SK-N-DZ (cell line): Measurements from ENCODE around the gene SAMHD1.
"Not testable (repeated sequence)": the region's sequence is repeated elsewhere in the genome, so short reads cannot be mapped to it uniquely, and the experiment has no call there.

Experiments
- DNase-seq: peaks from one replicate; pipeline ENCODE4 v3.0.0-alpha.2; 2015; ENCODE audit warnings: low spot score

SAMHD1 gene

GRCh38 chr20:36916199-36916598 lies 35.3 kb downstream of the SAMHD1 start:
- no peak for DNase-seq

DNA sequence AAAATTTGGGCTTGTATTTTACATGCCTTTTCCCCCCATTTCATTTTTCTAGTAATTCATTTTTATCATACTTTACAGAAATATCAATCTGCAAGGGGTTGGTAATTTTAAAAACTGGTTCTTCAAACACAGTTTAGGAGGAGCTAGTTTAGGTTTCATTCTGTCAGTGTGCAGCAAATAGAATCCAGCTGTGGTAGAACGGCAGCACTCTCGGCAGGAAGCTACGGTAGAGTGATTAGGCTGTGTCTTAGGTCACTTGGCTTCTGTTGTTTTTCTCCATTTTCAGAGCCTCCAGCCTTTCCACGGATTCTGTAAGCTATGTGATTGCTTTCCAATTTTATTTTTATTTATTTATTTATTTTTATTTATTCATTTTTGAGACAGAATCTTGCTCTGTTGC lies 42.9 kb downstream of the SAMHD1 start:
- no peak for DNase-seq

DNA sequence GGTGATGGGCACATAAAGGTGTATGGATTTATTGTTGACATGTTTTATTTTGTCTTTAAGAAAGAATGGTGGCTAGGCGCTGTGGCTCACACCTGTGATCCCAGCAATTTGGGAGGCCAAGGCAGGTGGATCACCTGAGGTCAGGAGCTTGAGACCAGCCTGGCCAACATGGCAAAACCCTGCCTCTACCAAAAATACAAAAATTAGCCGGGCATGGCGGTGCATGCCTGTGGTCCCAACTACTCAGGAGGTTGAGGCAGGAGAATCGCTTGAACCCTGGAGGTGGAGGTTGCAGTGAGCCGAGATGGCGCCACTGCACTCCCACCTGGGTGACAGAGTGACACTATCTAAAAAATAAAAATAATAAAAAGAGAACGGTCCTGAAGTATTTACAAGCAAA lies 45.4 kb downstream of the SAMHD1 start:
- not testable (repeated sequence) for DNase-seq

DNA sequence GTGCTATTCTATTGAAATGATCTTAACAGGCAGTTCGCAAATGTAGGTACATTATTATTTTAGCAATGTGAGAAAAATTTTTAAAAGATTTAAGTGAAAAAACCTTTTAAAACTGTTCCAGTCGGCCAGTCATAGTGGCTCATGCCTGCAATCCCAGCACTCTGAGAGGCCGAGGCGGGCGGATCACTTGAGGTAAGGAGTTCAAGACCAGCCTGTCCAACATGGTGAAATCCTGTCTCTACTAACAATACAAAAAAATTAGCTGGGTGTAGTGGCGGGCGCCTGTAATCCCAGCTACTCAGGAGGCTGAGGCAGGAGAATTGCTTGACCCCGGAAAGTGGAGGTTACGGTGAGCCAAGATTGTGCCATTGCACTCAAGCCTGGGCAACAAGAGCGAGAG lies 45.9 kb downstream of the SAMHD1 start:
- DNase-seq = not testable (repeated sequence)

DNA sequence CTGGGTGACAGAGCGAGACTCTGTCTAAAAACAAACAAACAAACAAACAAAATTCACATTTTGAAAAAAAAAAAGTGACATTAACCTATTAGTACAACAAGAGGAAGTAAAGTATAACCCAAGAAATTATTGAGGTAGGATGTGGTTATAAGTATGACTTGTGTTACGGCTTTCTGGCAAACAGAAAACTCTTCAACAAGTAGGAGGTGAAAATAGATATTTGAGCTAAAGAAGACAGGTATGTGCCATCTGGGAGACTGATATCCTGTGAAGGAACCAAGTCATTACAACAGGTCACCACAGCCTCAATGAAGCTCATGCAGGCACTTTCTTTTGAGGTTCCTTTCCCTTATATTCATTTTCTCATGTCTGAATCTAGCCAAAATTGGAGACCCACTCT lies 46.8 kb downstream of the SAMHD1 start:
- no peak for DNase-seq

DNA sequence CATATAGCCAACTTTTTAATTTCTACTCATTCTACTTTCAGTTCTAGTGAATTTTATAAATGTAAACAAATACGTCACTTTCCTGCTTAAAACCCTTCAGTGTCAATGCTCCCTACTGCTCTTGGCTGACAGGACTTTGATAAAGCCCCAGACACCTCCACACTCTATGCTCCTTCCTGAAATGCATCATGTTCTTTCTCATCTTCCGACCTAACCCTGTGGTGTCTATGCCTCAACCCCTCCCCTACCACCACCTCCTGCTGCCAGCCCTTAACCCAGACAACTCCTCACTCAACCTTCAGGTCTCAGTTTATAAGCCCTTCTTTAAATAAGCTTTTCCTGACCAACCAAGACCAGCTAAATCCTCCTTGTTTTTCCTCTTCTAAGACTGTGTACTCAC lies 56.5 kb downstream of the SAMHD1 start:
- DNase-seq = no peak

- DNase-seq = no peak
Observed at GRCh38 chr20:36893801-36894200, 57.7 kb downstream of the SAMHD1 start.

- no peak for DNase-seq
Observed at GRCh38 chr20:36891211-36891610, 60.3 kb downstream of the SAMHD1 start.

- no peak for DNase-seq
Observed at GRCh38 chr20:36890586-36890985, 60.9 kb downstream of the SAMHD1 start.

DNA sequence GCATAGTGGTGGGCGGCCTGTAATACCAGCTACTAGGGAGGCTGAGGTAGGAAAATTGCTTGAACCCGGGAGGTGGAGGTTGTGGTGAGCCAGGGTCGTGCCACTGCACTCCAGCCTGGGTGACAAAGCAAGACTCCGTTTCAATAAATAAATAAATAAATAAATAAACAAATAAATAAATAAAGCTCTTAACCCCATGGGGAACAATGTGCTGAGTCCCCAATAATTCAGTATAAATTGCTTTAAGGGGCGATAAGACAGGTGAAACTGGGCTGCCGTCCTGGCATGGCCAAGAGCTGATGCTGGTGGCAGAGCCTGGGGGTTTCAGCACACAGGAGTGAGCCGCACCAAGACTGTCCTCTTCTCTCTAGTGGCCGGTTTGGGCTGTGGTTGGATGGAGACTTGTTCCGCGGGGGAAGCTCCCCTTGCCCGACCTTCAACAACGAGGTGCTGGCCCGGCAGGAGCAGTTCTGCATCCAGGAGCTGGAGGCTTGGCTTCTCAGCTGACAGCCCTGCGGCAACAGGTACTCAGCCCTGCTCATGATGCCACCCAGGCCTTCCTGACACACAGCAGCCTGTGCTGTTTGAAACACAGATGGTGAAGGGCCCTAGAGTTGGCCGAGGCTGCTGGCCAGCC lies 62.5 kb downstream of the SAMHD1 start:
- DNase-seq = no peak

DNA sequence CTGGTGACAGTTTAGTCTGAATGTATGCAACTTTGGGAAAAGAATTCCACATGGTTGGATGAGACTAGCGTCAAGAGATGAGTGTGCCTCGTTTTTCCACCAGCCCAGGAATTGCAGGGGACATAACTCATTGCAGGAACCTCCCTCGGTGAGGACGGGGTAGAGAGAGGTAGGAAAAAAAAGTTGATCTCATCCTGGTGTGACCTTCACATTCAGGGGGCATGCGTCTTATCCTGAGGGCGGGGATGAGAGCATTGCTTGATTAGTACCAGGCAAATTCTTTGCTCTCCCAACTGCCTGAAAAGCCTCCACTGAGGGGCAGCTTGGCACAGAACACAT lies 63.8 kb downstream of the SAMHD1 start:
- no peak for DNase-seq

DNA sequence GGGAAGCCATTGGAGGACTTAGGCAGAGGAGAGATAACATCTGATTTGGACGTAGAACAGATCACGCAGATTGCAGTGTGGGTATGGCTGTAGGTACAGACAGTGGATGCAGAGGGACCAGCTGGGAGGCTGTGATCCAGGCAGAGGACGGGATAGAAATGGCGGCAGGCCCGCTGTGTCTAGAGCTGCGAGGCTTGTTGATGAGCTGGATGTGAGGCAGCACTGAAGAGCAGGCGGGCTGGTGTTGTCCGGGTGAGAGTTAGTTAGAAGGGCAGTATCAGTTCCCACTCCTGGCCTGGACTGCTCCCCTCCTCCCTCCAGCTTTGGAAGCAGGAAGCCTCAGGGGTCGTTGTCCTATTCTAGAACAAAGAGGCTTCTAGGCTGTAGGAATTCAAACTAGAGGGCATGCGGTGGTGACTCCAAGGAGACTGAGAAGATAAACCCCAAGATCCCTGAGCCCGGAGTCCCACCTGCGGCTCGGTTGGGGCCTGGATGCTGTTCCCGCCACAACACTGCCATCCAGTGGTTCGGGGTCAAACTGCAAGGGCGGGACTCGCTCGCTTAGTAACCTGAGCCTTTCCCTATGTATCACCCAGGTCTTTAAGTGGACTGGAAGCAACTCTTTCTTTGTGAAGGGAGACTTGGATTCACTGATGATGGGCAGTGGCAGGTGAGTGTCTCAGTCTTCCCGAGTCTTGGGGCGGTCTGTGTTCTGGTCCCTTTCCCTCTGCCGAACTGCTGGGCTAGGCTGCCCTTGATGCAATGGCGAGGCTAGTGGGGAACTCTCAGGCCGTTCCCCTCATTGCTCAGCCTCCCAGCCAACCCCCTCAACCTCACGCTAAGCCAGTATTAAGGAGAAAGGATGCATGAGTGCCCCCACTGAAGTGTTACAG lies 64.4 kb downstream of the SAMHD1 start:
- peak; percentile 94 for DNase-seq

- peak; percentile 45 for DNase-seq
Observed at GRCh38 chr20:36885356-36885755, 66.2 kb downstream of the SAMHD1 start.

GRCh38 chr20:36883977-36884535 lies 67.5 kb downstream of the SAMHD1 start:
- no peak for DNase-seq

- peak; percentile 44 for DNase-seq
Observed at GRCh38 chr20:36881888-36882287, 69.6 kb downstream of the SAMHD1 start.

DNA sequence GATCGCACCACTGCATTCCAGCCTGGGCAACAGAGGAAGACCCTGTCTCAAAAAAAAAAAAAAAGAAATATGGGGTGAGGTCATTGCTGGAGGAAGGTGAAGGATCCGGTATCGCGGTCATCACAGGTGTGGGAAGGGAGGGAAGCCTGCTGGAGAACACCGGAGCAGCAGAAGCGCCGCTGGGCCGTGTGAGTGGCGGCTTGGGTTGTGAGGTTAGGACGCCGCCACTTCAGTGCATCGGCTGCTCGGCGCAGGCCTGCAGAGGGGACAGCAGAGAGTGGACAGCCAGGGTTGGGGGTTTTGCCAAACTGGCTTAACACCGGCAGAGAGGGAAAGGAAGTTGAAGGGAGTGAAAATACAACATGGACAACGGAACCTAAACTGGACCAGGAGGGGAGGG lies 70.2 kb downstream of the SAMHD1 start:
- DNase-seq = no peak

- no peak for DNase-seq
Observed at GRCh38 chr20:36880741-36881250, 70.7 kb downstream of the SAMHD1 start.

DNA sequence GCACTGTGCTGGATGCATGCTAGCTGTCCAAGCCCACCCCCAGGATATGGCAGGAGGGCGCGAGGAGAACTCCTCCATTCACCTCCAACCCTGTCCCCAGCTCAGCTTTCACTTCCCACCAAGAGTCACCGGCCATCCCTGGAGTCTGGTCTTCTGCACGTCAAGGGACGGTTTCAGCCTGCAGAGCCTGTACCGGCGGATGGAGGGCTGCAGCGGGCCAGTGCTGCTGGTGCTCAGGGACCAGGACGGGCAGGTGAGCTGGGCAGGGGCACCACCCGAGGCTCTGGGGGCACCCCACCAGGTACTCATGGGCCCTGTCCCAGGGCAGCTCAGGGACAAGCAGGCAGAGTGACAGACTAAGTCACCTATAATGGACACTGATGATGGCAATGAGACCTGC lies 72.6 kb downstream of the SAMHD1 start:
- DNase-seq = no peak

DNA sequence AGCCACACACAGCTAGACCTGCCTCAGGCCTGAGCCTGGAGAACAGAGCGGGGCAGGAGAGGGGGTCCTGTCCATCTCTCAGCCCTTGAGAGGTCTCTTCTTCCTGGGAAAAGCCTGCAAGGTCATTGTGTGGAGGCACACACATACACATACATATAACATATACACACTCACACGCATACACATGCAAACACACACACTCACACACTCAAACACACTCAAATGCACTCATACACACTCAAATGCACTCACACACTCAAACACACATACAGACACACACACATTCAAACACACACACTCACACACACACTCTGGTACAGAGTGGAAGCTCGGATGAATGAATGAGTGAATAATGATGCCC lies 75.1 kb downstream of the SAMHD1 start:
- no peak for DNase-seq

DNA sequence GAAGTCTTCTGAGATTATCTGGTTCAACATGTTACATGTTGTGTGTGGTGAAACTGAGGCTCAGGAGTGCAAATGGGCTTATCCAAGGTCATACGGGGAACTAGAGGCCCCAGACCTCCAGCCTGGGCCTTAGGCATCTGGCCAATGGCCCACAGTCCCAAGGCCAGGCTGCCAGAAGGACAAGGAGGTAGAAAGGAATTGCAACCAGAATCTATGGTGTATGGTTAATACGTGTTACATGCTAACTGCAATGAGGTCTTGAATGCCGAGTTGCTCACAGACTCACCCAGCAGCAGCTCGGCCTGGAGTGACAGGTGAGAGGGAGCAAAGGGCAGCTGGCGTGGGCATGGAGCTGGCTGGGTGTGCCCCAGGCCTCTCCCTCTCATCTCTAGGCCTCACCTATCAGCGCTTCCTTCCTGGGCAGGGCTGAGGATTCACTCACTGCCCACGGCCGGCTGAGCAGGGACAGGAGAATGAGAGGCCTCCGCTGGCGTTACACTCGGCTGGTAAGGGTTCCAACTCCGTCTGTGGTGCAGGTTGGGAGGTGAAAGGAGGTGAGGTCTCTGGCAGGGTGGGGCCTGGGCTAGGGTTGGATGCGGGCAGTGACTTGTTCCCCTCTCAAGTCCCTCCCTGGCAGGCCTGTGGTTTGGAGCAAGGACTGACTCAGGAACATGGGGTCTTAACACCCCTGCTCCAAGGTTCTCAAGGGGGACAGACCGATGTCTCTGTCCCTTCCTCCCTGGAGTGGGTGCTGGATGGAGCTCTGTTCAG lies 75.6 kb downstream of the SAMHD1 start, which contains the start of gene TLDC2:
TLDC2 (plus strand) TSS at position 437 of the 771 bp plus-strand sequence; CDS start at position 474, 37 bp downstream.
- DNase-seq = no peak

- DNase-seq = not testable (repeated sequence)
Observed at GRCh38 chr20:36875093-36875492, 76.4 kb downstream of the SAMHD1 start.
